ENCODE results near the gene MAML3. TPM values are rescaled to one million over a fixed set of nuclear protein-coding genes. Genes with fewer than 3 reads are reported as not detected.

The MAML3 gene
- total and polyA plus RNA-seq, 2 of the 13 experiments (the other 11 are each of a cell fraction or from before 2014, with no cell fraction given) = 0.05 to 0.13 TPM

DNA sequence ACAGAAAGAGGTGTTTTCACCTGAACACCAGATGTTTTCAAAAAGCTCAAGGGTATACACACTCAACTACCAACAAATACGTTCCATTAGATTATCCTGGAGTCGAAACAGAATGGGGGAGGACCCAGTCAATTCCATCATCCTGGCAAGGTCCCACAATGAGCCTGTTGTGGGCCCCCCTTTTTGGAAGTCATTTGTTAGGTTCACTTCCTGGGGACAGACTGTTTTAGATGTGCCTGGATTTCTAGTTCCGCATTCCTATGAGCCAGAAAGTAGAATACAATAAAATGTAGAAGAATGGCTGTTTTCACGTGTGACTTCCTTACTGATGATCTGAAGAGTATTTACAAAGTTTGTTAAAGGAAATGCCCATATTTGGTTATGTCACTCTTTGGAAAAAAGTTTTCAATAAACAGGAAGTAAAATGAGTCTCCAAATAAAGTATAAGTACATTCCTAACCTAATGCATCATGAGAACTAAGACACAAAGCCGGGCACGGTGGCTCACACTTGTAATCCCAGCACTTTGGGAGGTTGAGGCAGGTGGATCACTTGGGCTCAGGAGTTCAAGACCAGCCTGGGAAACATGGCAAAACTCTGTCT lies 192.5 kb downstream of the MAML3 start:
- no peak for ATAC-seq
- Histone ChIP-seq H4K20me1 (ENCODE audit: insufficient read depth, low read length) (no peaks in the 10 kb centered on the region), H3K9me3 (ENCODE audit: low read length) (no peaks in the 10 kb centered on the region), H3K9ac (ENCODE audit: insufficient read depth, low read depth, low read length) (no peak overlapping the region), H3K4me3 (replicated peaks in 1 of 3; ENCODE audit: insufficient read depth in 1 of 3, low read depth in 2 of 3, low read length in 3 of 3) (no peak overlapping the region), H3K79me2 (ENCODE audit: insufficient read depth, low read length) (no peaks in the 10 kb centered on the region), H3K36me3 (replicated peaks in 1 of 2; ENCODE audit: control insufficient read depth in 1 of 2, insufficient read depth in 2 of 2, low read length in 2 of 2) (no peaks in the 10 kb centered on the region), H3K27ac (ENCODE audit: extremely low read length, insufficient read depth, low read length) (no peak overlapping the region), H3K4me1 (ENCODE audit: insufficient read depth, low read length) (no peaks in the 10 kb centered on the region), H2AFZ (ENCODE audit: low read length) (no peak overlapping the region), H3K4me2 (ENCODE audit: low read depth, low read length) (no peak overlapping the region), H3K27me3 (ENCODE audit: control insufficient read depth in 1 of 2, insufficient read depth in 2 of 2, low read length in 2 of 2) (no peaks in the 10 kb centered on the region; a peak in 1 of 5 replicates)
- intact Hi-C loops (cut with micrococcal nuclease; ENCODE audit: unreplicated experiment) (no loop called here), in situ Hi-C loops (cut with HindIII; ENCODE audit: extremely low pct_ligation_motif_present, low pct_unique_long_range_greater_than_20kb) (no loop called here)
- TF ChIP-seq HDAC1 (CRISPR knock-in tag; IDR thresholded peaks at IDR 0.05) = no peak
- no peak for TF ChIP-seq IRX3 (CRISPR knock-in tag; IDR thresholded peaks at IDR 0.05; ENCODE audit: borderline replicate concordance, low read depth)
- TF ChIP-seq JUND (CRISPR knock-in tag; IDR thresholded peaks at IDR 0.05) = no peak
- no TSS peak for BruUV-seq (replicated peaks)
- no peak for DNase-seq (ENCODE audit: low spot score)
- FAIRE-seq = no peak
- POLR2A ChIA-PET = no interaction called here
- CTCF ChIA-PET (ENCODE audit: low intra/inter-chr PET ratio, low total read pairs) = no interaction called here
- 52% methylated on average over 6 of the region's 6 CpGs for WGBS (ENCODE audit: low lambda C conversion rate)

DNA sequence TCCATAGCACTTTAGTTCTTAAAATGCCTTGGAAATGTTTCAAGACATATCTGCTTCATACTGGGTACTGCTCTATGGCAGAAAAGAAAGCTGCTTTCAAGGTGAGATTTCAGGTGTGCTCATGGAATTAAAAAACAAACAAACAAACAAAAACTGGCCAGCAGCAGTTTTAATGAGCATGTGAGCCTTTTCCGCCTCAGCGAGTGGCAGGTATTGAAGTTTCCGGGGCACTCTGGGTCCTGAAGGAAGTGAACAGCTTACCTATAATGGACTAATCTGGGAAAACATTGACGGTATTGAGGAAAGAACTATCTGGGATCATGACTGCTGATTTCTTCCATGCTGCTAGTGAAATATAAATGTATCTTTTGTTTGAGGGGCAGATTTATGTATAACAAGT lies 194.6 kb downstream of the MAML3 start:
- no TSS peak for BruUV-seq (replicated peaks)
- CTCF ChIA-PET (ENCODE audit: low intra/inter-chr PET ratio, low total read pairs) = no interaction called here
- FAIRE-seq = no peak

More for the DNA sequence above, 194.6 kb downstream of the MAML3 start:
- in situ Hi-C loops (cut with HindIII; ENCODE audit: extremely low pct_ligation_motif_present, low pct_unique_long_range_greater_than_20kb) = no loop called here
- H3K4me1 ChIP-seq (ENCODE audit: insufficient read depth, low read length) = no peaks in the 10 kb centered on the region
- no peak overlapping the region for H3K27ac ChIP-seq (ENCODE audit: extremely low read length, insufficient read depth, low read length)
- H2AFZ ChIP-seq (ENCODE audit: low read length) = no peak overlapping the region
- TF ChIP-seq TEAD2 (CRISPR knock-in tag; IDR thresholded peaks at IDR 0.05) (no peak), ZNF780A (CRISPR knock-in tag; IDR thresholded peaks at IDR 0.05) (no peak), ZNF253 (CRISPR knock-in tag; IDR thresholded peaks at IDR 0.05; ENCODE audit: borderline replicate concordance) (no peak), ZNF224 (CRISPR knock-in tag; IDR thresholded peaks at IDR 0.05) (no peak), STAG1 (CRISPR knock-in tag; IDR thresholded peaks at IDR 0.05) (no peak), CHD4 (IDR thresholded peaks at IDR 0.05; ENCODE audit: borderline replicate concordance, low read length) (no peak), HDAC1 (CRISPR knock-in tag; IDR thresholded peaks at IDR 0.05) (no peak), NBN (conservative IDR thresholded peaks at IDR 0.05) (no peak), ZSCAN20 (CRISPR knock-in tag; IDR thresholded peaks at IDR 0.05; ENCODE audit: borderline replicate concordance) (no peak), ZNF607 (CRISPR knock-in tag; IDR thresholded peaks at IDR 0.05; ENCODE audit: borderline replicate concordance) (no peak), ZSCAN22 (CRISPR knock-in tag; IDR thresholded peaks at IDR 0.05) (no peak), GFI1 (CRISPR knock-in tag; IDR thresholded peaks at IDR 0.05; ENCODE audit: borderline replicate concordance) (no peak), REPIN1 (CRISPR knock-in tag; IDR thresholded peaks at IDR 0.05; ENCODE audit: borderline replicate concordance, low read depth) (no peak), SALL2 (CRISPR knock-in tag; IDR thresholded peaks at IDR 0.05) (no peak), ZNF713 (CRISPR knock-in tag; IDR thresholded peaks at IDR 0.05) (no peak), NR1H2 (CRISPR knock-in tag; IDR thresholded peaks at IDR 0.05; ENCODE audit: borderline replicate concordance, low read depth) (no peak), ZNF329 (CRISPR knock-in tag; IDR thresholded peaks at IDR 0.05; ENCODE audit: low read depth) (no peak)
- DNase-seq (ENCODE audit: low spot score) = no peak
- H3K4me2 ChIP-seq (ENCODE audit: low read depth, low read length) = no peak overlapping the region
- no peaks in the 10 kb centered on the region for H3K9me3 ChIP-seq (ENCODE audit: low read length)
- H3K27me3 ChIP-seq (ENCODE audit: control insufficient read depth in 1 of 2, insufficient read depth in 2 of 2, low read length in 2 of 2) = no peaks in the 10 kb centered on the region; a peak in 1 of 5 replicates
- no peak overlapping the region for H3K9ac ChIP-seq (ENCODE audit: insufficient read depth, low read depth, low read length)
- no peak for ATAC-seq
- H4K20me1 ChIP-seq (ENCODE audit: insufficient read depth, low read length) = no peaks in the 10 kb centered on the region
- no peaks in the 10 kb centered on the region for H3K79me2 ChIP-seq (ENCODE audit: insufficient read depth, low read length)
- 73% methylated on average over 4 of the region's 4 CpGs for whole genome bisulfite sequencing (ENCODE audit: low lambda C conversion rate)
- intact Hi-C loops (cut with micrococcal nuclease; ENCODE audit: unreplicated experiment) = no loop called here
- H3K36me3 ChIP-seq (replicated peaks in 1 of 2; ENCODE audit: control insufficient read depth in 1 of 2, insufficient read depth in 2 of 2, low read length in 2 of 2) = no peaks in the 10 kb centered on the region
- no peak overlapping the region for H3K4me3 ChIP-seq (replicated peaks in 1 of 3; ENCODE audit: insufficient read depth in 1 of 3, low read depth in 2 of 3, low read length in 3 of 3)
- POLR2A ChIA-PET = no interaction called here

Data from HepG2 (cell line).